Bronchus fibroblast of lung (primary cell): ENCODE measurements around the gene IWS1. TPM values are rescaled to one million over a fixed set of nuclear protein-coding genes. Genes with fewer than 3 reads are reported as not detected.

Experiments
- total RNA-seq: library from RNA; depleted of rRNA; stranded (reverse); fragments of >200 nt; gene quantifications from 2 replicates; pipeline ENCODE4 v1.2.3, GENCODE V29; 2015

IWS1 gene
- total RNA-seq, result 27.6 and 32.1 TPM in 2 replicates

DNA sequence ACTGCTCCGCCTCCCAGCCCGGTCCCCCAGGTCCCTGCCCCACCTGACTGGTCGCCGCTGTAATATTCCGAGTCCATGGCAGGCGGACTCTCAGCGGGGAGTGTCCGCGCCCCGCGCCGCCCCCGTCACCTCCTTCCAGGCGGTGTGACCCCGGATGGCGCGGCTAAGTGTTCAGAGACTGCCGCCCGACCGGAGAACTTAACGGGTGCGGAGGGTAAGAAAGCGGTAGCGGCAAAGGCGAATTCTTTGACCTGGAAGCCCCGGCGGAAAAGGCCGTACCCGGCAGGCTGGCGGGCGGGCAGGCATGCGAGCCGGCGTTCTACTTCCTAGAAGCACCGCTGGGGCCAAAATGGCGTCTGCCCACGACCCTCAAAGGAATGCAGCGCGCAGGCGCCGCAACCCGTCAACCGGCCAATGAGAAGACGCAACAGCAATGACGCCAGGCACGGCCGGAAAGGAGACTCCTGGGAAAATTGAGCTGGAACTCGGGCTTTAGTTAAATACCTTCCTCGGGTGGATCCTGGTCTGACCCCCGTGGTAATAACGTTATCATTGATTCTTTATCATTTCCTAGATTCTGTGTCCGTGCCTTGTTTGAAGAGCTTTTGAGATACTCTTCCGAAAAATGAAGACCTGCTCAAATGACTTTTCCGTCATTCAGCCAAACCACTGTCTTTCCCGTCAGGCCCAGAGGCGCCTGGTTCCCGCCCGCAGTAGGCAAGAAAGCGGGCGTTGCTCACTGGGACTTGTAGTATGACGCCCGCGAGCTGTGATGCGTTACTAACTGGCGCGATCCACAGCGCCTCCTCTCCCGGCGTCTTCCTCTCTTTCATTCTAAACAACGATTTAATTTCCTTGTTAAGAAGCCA lies at the start of gene IWS1:
Gene IWS1 (minus strand): TSS at position 358 of the 869 bp plus-strand sequence. CDS start 281 bp downstream, at position 77.

DNA sequence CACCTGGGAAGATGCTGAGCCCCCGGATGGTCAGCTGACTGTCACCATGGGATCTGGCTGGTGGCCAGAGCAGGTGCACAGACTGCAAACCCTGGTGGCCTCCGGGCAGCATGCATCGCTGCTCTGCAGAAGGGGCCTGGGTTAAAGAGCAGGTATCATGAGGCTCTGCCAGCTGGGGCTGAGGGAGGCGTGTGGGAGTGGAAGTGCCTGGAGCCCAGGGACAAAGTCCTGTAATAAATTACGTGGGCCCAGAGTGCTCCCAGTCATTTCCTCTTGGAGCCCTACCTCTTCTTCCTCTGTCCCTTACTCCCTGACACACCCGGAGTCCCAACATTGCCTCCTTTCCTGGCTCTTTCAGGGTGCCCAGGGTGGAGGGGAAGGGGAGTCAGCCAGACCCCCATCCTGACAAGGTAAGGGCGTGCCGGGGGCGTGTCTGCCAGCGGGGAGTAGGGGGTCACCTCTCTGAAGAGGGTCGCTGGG lies 9.2 kb upstream of the IWS1 start, which contains the start of gene MYO7B:
Gene MYO7B (plus strand): TSS at position 262 of the 480 bp plus-strand sequence. CDS start 24,040 bp downstream, outside the sequence.

Other genes starting within 250 kb of the IWS1 start
- gene ERCC3, start 232.3 kb downstream of the IWS1 start, total RNA-seq, result 27.2 and 29.0 TPM in 2 replicates
- gene MAP3K2, start 138.5 kb downstream of the IWS1 start, total RNA-seq, result 10.9 and 11.9 TPM in 2 replicates
- not detected in 2 replicates for gene PROC, start 108.1 kb downstream of the IWS1 start, total RNA-seq
- gene MYO7B, start 9.2 kb upstream of the IWS1 start, total RNA-seq, result under 0.01 TPM in 1 of 2 replicates, not detected in the other
- not detected in 2 replicates for gene GPR17, start 119.7 kb upstream of the IWS1 start, total RNA-seq
- 0.30 and 0.84 TPM in 2 replicates for gene LIMS2, start 149.0 kb upstream of the IWS1 start, total RNA-seq
- gene SFT2D3, start 175.0 kb upstream of the IWS1 start, total RNA-seq, result 3.7 and 5.0 TPM in 2 replicates